GM19025 (cell line): ENCODE measurements around the gene C17orf75.
"Not testable (repeated sequence)": the region's sequence is repeated elsewhere in the genome, so short reads cannot be mapped to it uniquely, and the experiment has no call there.

Source experiments
- ATAC-seq: cut with Tn5 transposase; IDR thresholded peaks from one replicate; pipeline ENCODE4 v1.9.1; 2021; ENCODE audit warnings: mild to moderate bottlenecking, low read depth, moderate library complexity; ENCODE audit not compliant: unreplicated experiment

C17orf75 gene, protein sequence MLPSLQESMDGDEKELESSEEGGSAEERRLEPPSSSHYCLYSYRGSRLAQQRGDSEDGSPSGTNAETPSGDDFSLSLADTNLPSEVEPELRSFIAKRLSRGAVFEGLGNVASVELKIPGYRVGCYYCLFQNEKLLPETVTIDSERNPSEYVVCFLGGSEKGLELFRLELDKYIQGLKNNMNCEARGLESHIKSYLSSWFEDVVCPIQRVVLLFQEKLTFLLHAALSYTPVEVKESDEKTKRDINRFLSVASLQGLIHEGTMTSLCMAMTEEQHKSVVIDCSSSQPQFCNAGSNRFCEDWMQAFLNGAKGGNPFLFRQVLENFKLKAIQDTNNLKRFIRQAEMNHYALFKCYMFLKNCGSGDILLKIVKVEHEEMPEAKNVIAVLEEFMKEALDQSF

DNA sequence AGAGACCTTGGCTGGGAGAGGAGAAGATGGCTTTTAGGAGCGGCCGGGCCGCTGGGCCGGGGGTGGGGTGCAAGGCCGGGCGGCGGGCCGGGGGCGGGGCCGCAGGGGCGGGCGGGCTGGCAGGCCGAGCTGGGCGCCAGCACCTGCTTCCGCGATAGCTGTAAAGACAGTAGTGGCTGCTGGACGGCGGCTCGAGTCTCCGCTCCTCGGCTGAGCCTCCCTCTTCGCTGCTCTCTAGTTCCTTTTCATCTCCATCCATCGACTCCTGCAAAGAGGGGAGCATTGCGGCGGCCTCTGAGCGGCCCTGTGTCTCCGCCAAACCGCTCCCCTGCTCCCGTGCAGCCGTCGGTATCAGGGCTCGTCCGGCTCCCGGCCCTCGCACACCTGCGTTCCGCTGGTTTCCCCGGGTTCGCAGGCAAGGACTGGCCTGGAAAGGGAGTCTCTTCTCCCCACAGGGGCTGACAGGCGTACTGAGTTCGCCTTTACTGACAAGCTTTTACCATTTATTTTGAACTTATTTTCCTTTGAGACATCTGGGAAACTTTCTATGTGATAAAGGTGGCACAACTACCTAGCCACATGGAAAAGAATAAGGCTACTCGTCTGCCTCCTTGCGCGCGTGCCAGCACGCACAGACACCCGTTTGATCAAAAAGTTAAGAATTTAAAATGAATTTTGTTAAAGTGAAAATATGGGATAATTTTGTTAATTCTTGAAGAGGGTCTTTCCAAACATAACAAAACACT is at the start of gene C17orf75:
Gene C17orf75 (minus strand): TSS at position 317 of the 746 bp plus-strand sequence. CDS start 34 bp downstream, at position 283.
- peak; percentile 92 for ATAC-seq

- ATAC-seq = no peak
These were observed 46.9 kb upstream of the C17orf75 start for GRCh38 chr17:32388613-32389459.

GRCh38 chr17:32388128-32388527 is 46.2 kb upstream of the C17orf75 start:
- not testable (repeated sequence) for ATAC-seq

GRCh38 chr17:32386844-32387243 is 44.9 kb upstream of the C17orf75 start:
- no peak for ATAC-seq

- no peak for ATAC-seq
These were observed 44.0 kb upstream of the C17orf75 start for GRCh38 chr17:32385971-32386370.

- ATAC-seq = no peak
These were observed 43.1 kb upstream of the C17orf75 start for GRCh38 chr17:32385121-32385520.

GRCh38 chr17:32383926-32384434 is 42.0 kb upstream of the C17orf75 start:
- ATAC-seq = no peak

DNA sequence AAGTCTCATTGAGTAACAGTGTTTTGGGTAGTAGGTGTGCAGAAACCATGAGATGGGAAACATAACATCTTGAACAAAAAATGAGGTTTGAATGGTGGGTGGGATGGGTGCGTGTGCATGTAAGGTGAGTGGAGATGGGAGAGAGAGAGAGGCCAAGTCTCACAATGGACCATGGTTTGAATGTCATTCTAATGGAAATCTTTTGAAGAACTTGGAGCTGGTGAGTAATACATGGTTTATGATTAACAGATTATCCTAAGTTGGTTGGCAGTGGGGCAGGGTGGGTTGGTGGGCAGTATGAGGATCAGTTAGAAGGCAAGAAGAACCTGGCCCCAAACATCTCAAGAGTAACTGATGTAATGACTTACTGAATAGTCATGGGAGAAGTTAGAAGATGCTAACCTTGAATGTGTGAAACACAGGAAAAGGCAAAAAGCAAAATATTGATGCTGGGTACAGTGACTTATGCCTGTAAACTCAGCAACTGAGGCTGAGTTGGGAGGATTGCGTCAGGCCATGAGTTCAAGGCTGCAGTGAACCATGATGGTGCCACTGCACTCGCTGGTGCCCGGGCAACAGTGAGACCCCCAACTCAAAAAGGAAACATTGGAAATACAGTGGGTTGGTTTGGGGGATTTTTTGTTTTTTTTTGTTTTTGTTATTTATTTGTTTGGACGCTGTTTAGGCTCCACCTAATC is 40.7 kb upstream of the C17orf75 start:
- ATAC-seq = no peak

DNA sequence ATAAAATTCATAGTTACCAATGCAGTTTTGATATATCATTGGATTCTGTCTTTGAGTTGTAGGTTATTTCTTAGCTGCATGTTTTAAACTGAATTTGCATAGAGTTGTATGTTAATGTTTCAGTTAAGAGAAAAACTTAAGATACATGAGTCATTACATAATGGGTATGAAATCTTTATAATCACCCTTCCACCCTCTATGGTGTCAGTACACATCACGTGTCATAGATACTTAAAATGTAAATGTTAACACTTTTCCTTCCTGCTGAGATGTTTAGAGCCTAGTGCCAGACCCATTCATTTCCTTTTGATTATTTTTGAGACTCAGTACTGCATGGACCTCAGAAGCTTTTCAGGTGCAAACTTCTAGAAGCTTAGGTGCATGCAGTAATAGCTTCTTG is 28.5 kb upstream of the C17orf75 start:
- ATAC-seq = no peak

DNA sequence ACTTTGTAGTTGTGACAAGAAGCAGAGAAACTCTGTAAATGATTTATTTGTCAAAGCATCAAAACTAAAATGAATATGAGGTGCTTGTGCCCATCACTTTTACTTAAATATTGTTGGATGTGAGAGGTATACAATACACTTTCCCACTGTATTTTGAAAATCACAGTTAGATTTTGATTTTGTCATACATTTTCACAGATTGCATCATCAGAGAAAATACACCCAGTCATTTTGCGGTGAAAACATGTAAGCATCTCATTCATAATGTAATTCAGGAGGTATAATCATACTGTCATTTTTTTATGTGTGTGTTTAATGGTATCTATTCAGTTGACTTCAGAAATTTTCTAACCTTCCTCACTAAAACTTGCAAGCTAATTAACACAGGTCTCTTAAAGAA is 19.3 kb upstream of the C17orf75 start:
- no peak for ATAC-seq

- no peak for ATAC-seq
These were observed 15.6 kb upstream of the C17orf75 start for GRCh38 chr17:32357615-32358014.

DNA sequence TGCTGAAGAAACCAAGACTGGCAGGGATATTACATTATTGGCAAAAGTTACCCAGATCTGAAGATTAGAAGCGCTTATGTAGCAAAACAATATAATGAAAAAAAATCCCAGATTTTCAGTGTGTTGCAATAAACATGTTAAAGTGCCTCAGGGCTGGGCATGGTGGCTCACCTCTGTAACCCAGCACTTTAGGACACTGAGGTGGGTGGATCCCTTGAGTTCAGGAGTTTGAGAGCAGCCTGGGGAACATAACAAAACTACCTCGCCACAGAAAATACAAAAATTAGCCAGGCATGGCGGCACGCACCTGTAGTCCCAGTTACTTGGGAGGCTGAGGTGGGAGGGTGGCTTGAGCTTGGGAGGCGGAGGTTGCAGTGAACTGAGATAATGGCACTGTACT is 14.8 kb upstream of the C17orf75 start:
- no peak for ATAC-seq

GRCh38 chr17:32356378-32356743 is 14.4 kb upstream of the C17orf75 start:
- no peak for ATAC-seq

DNA sequence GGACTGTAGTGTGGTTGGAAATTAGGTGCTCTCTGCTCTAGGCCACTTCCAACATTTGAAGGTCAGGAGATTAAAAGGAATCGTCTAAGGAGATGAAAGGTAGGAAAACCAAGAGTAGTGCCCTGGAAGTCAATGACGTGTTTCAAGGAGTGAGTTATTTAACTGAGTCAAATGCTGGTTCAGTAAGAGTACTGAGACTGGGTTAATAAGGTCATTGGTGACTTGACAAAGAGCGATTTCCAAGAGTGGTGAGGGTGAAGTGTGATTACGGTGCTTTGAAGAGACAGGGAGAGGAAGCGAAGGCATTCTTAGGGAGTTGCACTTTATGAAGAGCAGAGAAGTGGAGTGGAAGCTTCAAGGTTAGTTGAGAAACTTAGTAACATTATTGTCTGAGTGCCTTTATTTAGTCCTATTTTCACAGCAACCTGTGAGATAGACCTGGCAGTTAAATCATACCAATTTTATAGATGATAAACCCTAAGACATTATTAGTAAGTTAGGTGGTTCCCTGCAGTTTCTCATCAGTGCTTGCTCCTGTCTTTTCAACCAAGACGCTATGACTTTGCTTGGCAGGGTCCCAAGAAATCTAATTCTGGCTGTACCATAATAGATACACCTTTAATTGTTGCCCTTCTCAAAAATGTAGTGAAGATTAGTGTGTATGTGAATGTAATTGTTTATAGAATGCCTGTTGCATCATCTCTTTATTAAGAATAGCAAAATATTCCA is 13.8 kb upstream of the C17orf75 start:
- ATAC-seq = no peak

- not testable (repeated sequence) for ATAC-seq
These were observed 10.8 kb upstream of the C17orf75 start for GRCh38 chr17:32352734-32353133.

DNA sequence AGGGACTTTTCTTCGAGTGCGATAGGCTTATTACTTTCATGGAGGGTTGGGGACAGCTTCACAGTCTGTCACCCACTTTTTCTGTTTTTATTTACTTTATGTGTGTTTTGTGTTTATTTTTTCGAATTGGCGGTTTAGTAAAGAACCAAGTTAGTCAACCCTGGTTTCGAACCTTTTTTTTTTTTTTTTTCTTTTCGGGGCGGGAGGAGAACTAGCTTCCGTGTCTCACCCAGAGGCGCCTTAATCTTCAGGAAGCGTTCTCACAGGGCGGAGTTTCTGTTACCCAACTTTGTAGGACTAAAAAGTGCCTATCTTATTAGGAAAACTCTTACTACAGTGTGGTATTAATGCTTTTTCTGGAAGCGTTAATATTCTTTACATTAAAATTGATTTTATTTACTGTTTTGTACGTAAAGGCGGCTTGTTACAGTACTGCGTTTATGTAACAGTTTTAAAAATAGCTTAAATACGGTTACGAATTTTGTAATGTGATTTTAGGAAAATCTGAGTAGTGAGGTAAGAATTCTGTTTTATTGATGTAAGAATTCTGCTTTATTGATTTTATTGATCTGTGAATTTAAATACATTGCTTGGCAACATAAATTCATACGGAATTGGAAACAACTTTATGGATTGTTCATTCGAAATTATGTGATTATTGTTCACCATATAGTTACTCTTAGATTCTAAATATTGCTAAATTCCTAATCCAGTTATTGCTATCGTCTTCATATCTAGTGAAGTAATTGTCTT is 8.9 kb upstream of the C17orf75 start:
- peak; percentile 11 for ATAC-seq

GRCh38 chr17:32349854-32350665 is 8.1 kb upstream of the C17orf75 start, which contains the start of gene ZNF207:
ZNF207 (plus strand) TSS chr17:32350157; CDS start chr17:32350286, 129 bp downstream.
- peak; percentile 80 for ATAC-seq

DNA sequence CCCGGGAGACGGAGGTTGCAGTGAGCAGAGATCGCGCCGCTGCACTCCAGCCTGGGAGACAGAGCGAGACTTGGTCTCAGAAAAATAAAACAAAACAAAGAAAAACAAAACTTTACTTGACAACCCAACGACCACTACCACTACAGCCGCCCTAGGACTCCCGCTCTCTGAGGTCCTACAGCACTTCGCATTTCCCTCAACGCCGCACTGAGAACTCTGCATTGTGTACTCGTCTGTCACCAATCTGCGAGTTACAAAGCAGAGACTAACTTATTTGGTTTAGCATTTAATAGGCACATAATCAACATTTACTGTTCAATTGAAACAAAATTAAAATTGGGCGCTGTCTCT is 7.5 kb upstream of the C17orf75 start:
- ATAC-seq = no peak
